GM20431 (cell line): Measurements from ENCODE around the gene PEX7.
"Not testable (repeated sequence)": the region's sequence is repeated elsewhere in the genome, so short reads cannot be mapped to it uniquely, and the experiment has no call there.

Experiments used
- in situ Hi-C: fragments of 300-500 bp; cut with MseI, MboI; formaldehyde crosslinking; loops from one replicate; pipeline ENCODE4 v1.15.0; 2020; ENCODE audit warnings: low sequenced_read_pairs; ENCODE audit not compliant: unreplicated experiment

PEX7 gene

GRCh38 chr6:136790411-136791295 is 31.7 kb upstream of the PEX7 start:
- in situ Hi-C loops = loop anchor here (10.0 kb wide), 1 partner anchor 146 kb away; no protein-coding TSS in a partner anchor

- in situ Hi-C loops = loop anchor here (10.0 kb wide), 1 partner anchor 147 kb away; no protein-coding TSS in a partner anchor
Observed at GRCh38 chr6:136791296-136792094, 30.9 kb upstream of the PEX7 start.

GRCh38 chr6:136792095-136792409 is 30.3 kb upstream of the PEX7 start:
- in situ Hi-C loops = loop anchor here (10.0 kb wide), 1 partner anchor 147 kb away; no protein-coding TSS in a partner anchor

GRCh38 chr6:136792410-136793262 is 29.8 kb upstream of the PEX7 start, which contains the start of gene MAP3K5:
MAP3K5 (minus strand) TSS chr6:136792477; CDS start chr6:136792157, 320 bp downstream.
- in situ Hi-C loops = loop anchor here (10.0 kb wide), 1 partner anchor 148 kb away; no protein-coding TSS in a partner anchor

GRCh38 chr6:136793363-136793762 is 29.0 kb upstream of the PEX7 start:
- in situ Hi-C loops = loop anchor here (10.0 kb wide), 1 partner anchor 149 kb away; no protein-coding TSS in a partner anchor

- in situ Hi-C loops = loop anchor here (10.0 kb wide), 1 partner anchor 151 kb away; no protein-coding TSS in a partner anchor
Observed at GRCh38 chr6:136795386-136795785, 27.0 kb upstream of the PEX7 start.

- in situ Hi-C loops = loop anchor here (10.0 kb wide), 1 partner anchor 151 kb away; no protein-coding TSS in a partner anchor
Observed at GRCh38 chr6:136795996-136796395, 26.4 kb upstream of the PEX7 start.

GRCh38 chr6:136798044-136798443 is 24.3 kb upstream of the PEX7 start:
- in situ Hi-C loops = loop anchor here (10.0 kb wide), 1 partner anchor 153 kb away; no protein-coding TSS in a partner anchor

- in situ Hi-C loops = no loop called here
Observed at GRCh38 chr6:136801581-136801980, 20.8 kb upstream of the PEX7 start.

- in situ Hi-C loops = no loop called here
Observed at GRCh38 chr6:136803608-136804007, 18.8 kb upstream of the PEX7 start.

GRCh38 chr6:136809091-136809860 is 13.1 kb upstream of the PEX7 start:
- in situ Hi-C loops = no loop called here

GRCh38 chr6:136811272-136811671 is 11.1 kb upstream of the PEX7 start:
- in situ Hi-C loops = no loop called here

GRCh38 chr6:136812174-136812573 is 10.2 kb upstream of the PEX7 start:
- in situ Hi-C loops = no loop called here

- in situ Hi-C loops = not testable (repeated sequence)
Observed at GRCh38 chr6:136815608-136816007, 6.8 kb upstream of the PEX7 start.

- in situ Hi-C loops = no loop called here
Observed at GRCh38 chr6:136816656-136817055, 5.7 kb upstream of the PEX7 start.

GRCh38 chr6:136820561-136820960 is 1.8 kb upstream of the PEX7 start:
- in situ Hi-C loops = no loop called here

GRCh38 chr6:136822046-136822375 is 381 bp upstream of the PEX7 start:
- in situ Hi-C loops = no loop called here

- in situ Hi-C loops = no loop called here
Observed at GRCh38 chr6:136823128-136823660, 802 bp downstream of the PEX7 start.

- in situ Hi-C loops = no loop called here
Observed at GRCh38 chr6:136826216-136826615, 3.8 kb downstream of the PEX7 start.
